IMR-90 (cell line): ENCODE data around the gene NRP2. TPM values are rescaled to one million over a fixed set of nuclear protein-coding genes. Genes with fewer than 3 reads are reported as not detected.

ENCODE experiments used
- ATAC-seq: fragments of 200-7000 bp; cut with Tn5 transposase; 2 replicates; pipeline ENCODE4 v1.9.1; 2020; ENCODE audit warnings: low read depth, mild to moderate bottlenecking, moderate library complexity
- BruUV-seq: library from RNA; stranded (reverse); fragments of 400-500 nt; replicated peaks from 2 replicates; lab custom pipeline; 2021; lab: Mats Ljungman, UMichigan
- CTCF ChIA-PET: fragments of 300-600 bp; formaldehyde crosslinking; extraction: SDS; loops from one replicate; lab custom pipeline; 2021; ENCODE audit warnings: antibody characterized with exemption; lab: Yijun Ruan, JAX
- POLR2A ChIA-PET: fragments of 300-600 bp; sonication (Branson Sonifier 250); formaldehyde crosslinking; loops from one replicate; lab custom pipeline; 2022; ENCODE audit warnings: antibody characterized with exemption; ENCODE audit not compliant: unreplicated experiment; lab: Charles Lee
- DNase-seq: peaks from one replicate; pipeline ENCODE4 v3.0.0; 2013
- H2AFZ ChIP-seq: replicated peaks from 2 replicates; pipeline ENCODE3; 2013; ENCODE audit warnings: low read length, mild to moderate bottlenecking; ENCODE audit not compliant: poor library complexity
- H2AK5ac ChIP-seq: 2 replicates; pipeline ENCODE4 v1.6.1; 2013; ENCODE audit warnings: low read depth, low read length, inconsistent platforms
- H2AK9ac ChIP-seq: replicated peaks from 2 replicates; pipeline ENCODE3; 2013; ENCODE audit warnings: mild to moderate bottlenecking, low read depth, low read length, moderate library complexity; ENCODE audit not compliant: poor library complexity
- H2BK120ac ChIP-seq: 2 replicates; pipeline ENCODE4 v1.6.1; 2013; ENCODE audit warnings: low read depth, low read length, inconsistent platforms
- H2BK15ac ChIP-seq: 3 replicates; pipeline ENCODE4 v1.6.1; 2013; ENCODE audit warnings: low read depth, low read length, inconsistent platforms
- H2BK20ac ChIP-seq: 2 replicates; pipeline ENCODE4 v1.6.1; 2013; ENCODE audit warnings: low read depth, mild to moderate bottlenecking, inconsistent platforms, low read length, moderate library complexity
- H2BK5ac ChIP-seq: 2 replicates; pipeline ENCODE4 v1.6.1; 2013; ENCODE audit warnings: mild to moderate bottlenecking, low read depth, low read length, inconsistent platforms; ENCODE audit not compliant: poor library complexity, severe bottlenecking
- H3K14ac ChIP-seq: replicated peaks from 2 replicates; pipeline ENCODE4 v1.6.1; 2013; ENCODE audit warnings: low read depth, low read length, inconsistent platforms
- H3K18ac ChIP-seq: 2 replicates; pipeline ENCODE4 v1.6.1; 2013; ENCODE audit warnings: low read depth, low read length, control low read depth
- H3K23ac ChIP-seq: 2 replicates; pipeline ENCODE4 v1.6.1; 2013; ENCODE audit warnings: low read depth, low read length, inconsistent platforms
- H3K27ac ChIP-seq: 2 replicates; pipeline ENCODE4 v1.5.1; 2013; ENCODE audit warnings: mild to moderate bottlenecking, control low read depth, low read length; ENCODE audit not compliant: insufficient read depth
- H3K27me3 ChIP-seq: 2 replicates; pipeline ENCODE4 v1.6.1; 2013; ENCODE audit warnings: low read length; ENCODE audit not compliant: control insufficient read depth, insufficient read depth
- H3K36me3 ChIP-seq: 2 replicates; pipeline ENCODE4 v1.6.1; 2013; ENCODE audit warnings: low read length, mixed read lengths; ENCODE audit not compliant: control insufficient read depth, insufficient read depth
- H3K4ac ChIP-seq: 2 replicates; pipeline ENCODE4 v1.6.1; 2013; ENCODE audit warnings: low read depth, low read length, inconsistent platforms
- H3K4me1 ChIP-seq: 2 replicates; pipeline ENCODE4 v1.6.1; 2013; ENCODE audit warnings: low read length, mixed read lengths; ENCODE audit not compliant: control insufficient read depth, insufficient read depth
- H3K4me2 ChIP-seq: 2 replicates; pipeline ENCODE4 v1.6.1; 2013; ENCODE audit warnings: low read depth, mild to moderate bottlenecking, control low read depth, low read length, moderate library complexity
- H3K4me3 ChIP-seq: 2 replicates; pipeline ENCODE4 v1.5.1; 2013; ENCODE audit warnings: low read depth, mild to moderate bottlenecking, control low read depth, low read length, moderate library complexity; ENCODE audit not compliant: insufficient read depth
- H3K56ac ChIP-seq: 2 replicates; pipeline ENCODE4 v1.6.1; 2013; ENCODE audit warnings: low read length, inconsistent platforms; ENCODE audit not compliant: insufficient read depth; ENCODE audit errors: extremely low read depth
- H3K79me1 ChIP-seq, 2 experiments: 2 replicates each; pipeline ENCODE4 v1.6.1; 2013; ENCODE audit warnings: low read length in 2 of 2, inconsistent platforms in 1 of 2, low read depth in 1 of 2
- H3K9ac ChIP-seq: 2 replicates; pipeline ENCODE4 v1.6.1; 2013; ENCODE audit warnings: low read depth, low read length, control low read depth
- H3K9me1 ChIP-seq: 2 replicates; pipeline ENCODE4 v1.6.1; 2013; ENCODE audit warnings: low read length, inconsistent platforms; ENCODE audit not compliant: insufficient read depth
- H3K9me3 ChIP-seq: 2 replicates; pipeline ENCODE4 v1.6.1; 2013; ENCODE audit warnings: low read length; ENCODE audit not compliant: control insufficient read depth, insufficient read depth
- H4K20me1 ChIP-seq: 2 replicates; pipeline ENCODE4 v1.6.1; 2013; ENCODE audit warnings: low read length, inconsistent platforms; ENCODE audit not compliant: insufficient read depth
- H4K5ac ChIP-seq: 2 replicates; pipeline ENCODE4 v1.6.1; 2013; ENCODE audit warnings: mild to moderate bottlenecking, low read depth, low read length, control low read depth
- H4K8ac ChIP-seq, 2 experiments: 2 replicates each; pipeline ENCODE4 v1.6.1; 2013; ENCODE audit warnings: low read depth in 2 of 2, low read length in 2 of 2, control low read depth in 1 of 2, inconsistent platforms in 1 of 2
- H4K91ac ChIP-seq: 2 replicates; pipeline ENCODE4 v1.6.1; 2013; ENCODE audit warnings: low read depth, low read length, inconsistent platforms; ENCODE audit not compliant: insufficient read depth
- BHLHE40 ChIP-seq: fragments of 150-350 bp; IDR thresholded peaks from 2 replicates; pipeline ENCODE4 v1.6.1; 2016; ENCODE audit warnings: mild to moderate bottlenecking, low read depth, low read length
- CEBPB ChIP-seq: IDR thresholded peaks from 2 replicates; pipeline ENCODE4 v1.6.1; 2012; ENCODE audit warnings: low read depth, low read length, improper control_type of control experiment
- CHD1 ChIP-seq: IDR thresholded peaks from 2 replicates; pipeline ENCODE4 v1.6.1; 2012; ENCODE audit warnings: low read depth, low read length, improper control_type of control experiment
- FOS ChIP-seq: fragments of 150-350 bp; IDR thresholded peaks from 2 replicates; pipeline ENCODE4 v1.6.1; 2016; ENCODE audit warnings: low read depth, low read length
- MAFK ChIP-seq: IDR thresholded peaks from 2 replicates; pipeline ENCODE4 v1.6.1; 2012; ENCODE audit warnings: low read depth, low read length, improper control_type of control experiment
- MAZ ChIP-seq: IDR thresholded peaks from 2 replicates; pipeline ENCODE4 v1.6.1; 2012; ENCODE audit warnings: low read depth, mild to moderate bottlenecking, low read length, improper control_type of control experiment, moderate library complexity, borderline replicate concordance
- MXI1 ChIP-seq: IDR thresholded peaks from 2 replicates; pipeline ENCODE4 v1.6.1; 2012; ENCODE audit warnings: low read depth, mild to moderate bottlenecking, low read length, moderate library complexity, borderline replicate concordance
- NFE2L2 ChIP-seq: fragments of 150-350 bp; IDR thresholded peaks from 2 replicates; pipeline ENCODE4 v1.6.1; 2016; ENCODE audit warnings: low read depth, mild to moderate bottlenecking, low read length
- RAD21 ChIP-seq: IDR thresholded peaks from 2 replicates; pipeline ENCODE4 v1.6.1; 2012; ENCODE audit warnings: low read length, improper control_type of control experiment
- RCOR1 ChIP-seq: IDR thresholded peaks from 2 replicates; pipeline ENCODE4 v1.6.1; 2012; ENCODE audit warnings: mild to moderate bottlenecking, low read length, improper control_type of control experiment; ENCODE audit not compliant: insufficient replicate concordance
- SMC3 ChIP-seq: fragments of 150-350 bp; IDR thresholded peaks from 2 replicates; pipeline ENCODE4 v1.6.1; 2016; ENCODE audit warnings: low read depth, mild to moderate bottlenecking, antibody characterized with exemption, low read length, moderate library complexity
- dilution Hi-C: fragments of 300-500 bp; cut with HindIII; formaldehyde crosslinking; loops from one replicate; pipeline ENCODE4 v1.14.3; 2018; ENCODE audit warnings: low sequenced_read_pairs; ENCODE audit not compliant: unreplicated experiment
- in situ Hi-C: fragments of 300-500 bp; cut with MboI; formaldehyde crosslinking; loops from 3 replicates; pipeline ENCODE4 v1.14.3; 2019; ENCODE audit warnings: low sequenced_read_pairs, inconsistent platforms, mixed read lengths
- intact Hi-C: fragments of 100-400 bp; cut with micrococcal nuclease; formaldehyde crosslinking; loops from 2 replicates; pipeline ENCODE4 v1.10.0; 2022
- polyA plus RNA-seq, 3 experiments: library from polyadenylated mRNA; depleted of rRNA; stranded (reverse); fragments of >200 nt; gene quantifications; 2 replicates each; pipeline ENCODE4 v1.2.3, GENCODE V29; 2012; ENCODE audit warnings: low replicate concordance in 1 of 3
- total RNA-seq: library from RNA; depleted of rRNA; stranded (reverse); fragments of >200 nt; gene quantifications from 2 replicates; pipeline ENCODE4 v1.2.3, GENCODE V29; 2012
- TF ChIP-seq, protein P1 (sequence below): fragments of 150-350 bp; IDR thresholded peaks from 2 replicates; pipeline ENCODE4 v1.6.1; 2017; ENCODE audit warnings: mild to moderate bottlenecking, antibody characterized with exemption, low read length, low read depth
- TF ChIP-seq, protein P2 (sequence below): fragments of 150-350 bp; IDR thresholded peaks from 2 replicates; pipeline ENCODE4 v1.6.1; 2016; ENCODE audit warnings: low read depth, mild to moderate bottlenecking, low read length, moderate library complexity, borderline replicate concordance

NRP2 gene
- total and polyA plus RNA-seq, 2 of the 4 experiments (the other 2 are of a cell fraction), result 46.4 to 51.3 TPM

DNA sequence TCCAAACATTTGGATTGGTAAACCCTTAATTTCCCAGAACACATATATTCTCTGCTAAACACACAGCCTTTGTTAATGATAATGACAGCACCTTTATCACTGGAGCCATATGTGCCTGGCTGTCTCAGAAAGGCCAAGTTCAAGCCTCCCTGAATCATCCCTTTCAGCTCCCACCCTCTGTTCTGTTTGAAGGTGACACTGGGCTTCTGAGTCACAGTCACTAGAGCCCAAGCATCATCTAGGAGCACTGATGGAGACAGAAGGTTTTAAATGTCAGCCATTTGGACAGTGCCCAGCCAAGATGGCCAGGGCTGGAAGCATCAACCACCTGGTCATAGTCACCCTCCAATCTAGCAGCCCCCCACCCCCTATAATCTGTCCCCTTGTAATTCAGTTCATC is 80.6 kb downstream of the NRP2 start:
- CTCF ChIA-PET, result no interaction called here
- no peak overlapping the region for H2BK20ac ChIP-seq
- peak; percentile 31 for DNase-seq
- no peak overlapping the region for H3K4ac ChIP-seq
- no peak overlapping the region for H3K27ac ChIP-seq
- H2BK15ac ChIP-seq, result no peak overlapping the region
- no peak overlapping the region for H3K18ac ChIP-seq
- TF ChIP-seq SMC3, result no peak
- TF ChIP-seq MAZ, result no peak
- TF ChIP-seq NFE2L2, result no peak
- TF ChIP-seq BHLHE40, result no peak
- TF ChIP-seq CEBPB, result no peak
- no peak for TF ChIP-seq FOS
- no peak for TF ChIP-seq RAD21
- TF ChIP-seq, protein P1, sequence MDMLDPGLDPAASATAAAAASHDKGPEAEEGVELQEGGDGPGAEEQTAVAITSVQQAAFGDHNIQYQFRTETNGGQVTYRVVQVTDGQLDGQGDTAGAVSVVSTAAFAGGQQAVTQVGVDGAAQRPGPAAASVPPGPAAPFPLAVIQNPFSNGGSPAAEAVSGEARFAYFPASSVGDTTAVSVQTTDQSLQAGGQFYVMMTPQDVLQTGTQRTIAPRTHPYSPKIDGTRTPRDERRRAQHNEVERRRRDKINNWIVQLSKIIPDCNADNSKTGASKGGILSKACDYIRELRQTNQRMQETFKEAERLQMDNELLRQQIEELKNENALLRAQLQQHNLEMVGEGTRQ, result no peak
- TF ChIP-seq CHD1, result no peak
- TF ChIP-seq RCOR1, result no peak
- TF ChIP-seq, protein P2, sequence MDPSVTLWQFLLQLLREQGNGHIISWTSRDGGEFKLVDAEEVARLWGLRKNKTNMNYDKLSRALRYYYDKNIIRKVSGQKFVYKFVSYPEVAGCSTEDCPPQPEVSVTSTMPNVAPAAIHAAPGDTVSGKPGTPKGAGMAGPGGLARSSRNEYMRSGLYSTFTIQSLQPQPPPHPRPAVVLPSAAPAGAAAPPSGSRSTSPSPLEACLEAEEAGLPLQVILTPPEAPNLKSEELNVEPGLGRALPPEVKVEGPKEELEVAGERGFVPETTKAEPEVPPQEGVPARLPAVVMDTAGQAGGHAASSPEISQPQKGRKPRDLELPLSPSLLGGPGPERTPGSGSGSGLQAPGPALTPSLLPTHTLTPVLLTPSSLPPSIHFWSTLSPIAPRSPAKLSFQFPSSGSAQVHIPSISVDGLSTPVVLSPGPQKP, result no peak
- no peak for TF ChIP-seq MAFK
- TF ChIP-seq MXI1, result no peak
- no peak overlapping the region for H3K4me2 ChIP-seq
- no TSS peak for BruUV-seq
- H3K27me3 ChIP-seq, result no peaks in the 10 kb centered on the region
- intact Hi-C loops, result loop anchor here (10.0 kb wide), 1 partner anchor 1498 kb away; no protein-coding TSS in a partner anchor
- peaks cover 16% of the 10 kb centered on the region for H3K9me1 ChIP-seq
- in situ Hi-C loops, result no loop called here
- H3K9me3 ChIP-seq, result no peaks in the 10 kb centered on the region
- H3K9ac ChIP-seq, result no peak overlapping the region
- no peak overlapping the region for H2BK120ac ChIP-seq
- no peak overlapping the region for H4K8ac ChIP-seq
- ATAC-seq, result no peak
- peaks cover 56% of the 10 kb centered on the region for H3K36me3 ChIP-seq
- no peak overlapping the region for H2AK9ac ChIP-seq
- H3K4me3 ChIP-seq, result no peak overlapping the region
- no peak overlapping the region for H2AFZ ChIP-seq
- no peaks in the 10 kb centered on the region; the same call in 1 of the 2 replicates for H4K20me1 ChIP-seq
- H3K23ac ChIP-seq, result no peak overlapping the region
- POLR2A ChIA-PET, result no interaction called here
- H3K4me1 ChIP-seq, result peaks cover 12% of the 10 kb centered on the region
- H3K79me1 ChIP-seq, result 0 out of 4 replicates have a peak, but pooled peaks cover 0 to 3% of the 10 kb centered on the region in 2 experiments
- H2BK5ac ChIP-seq, result no peak overlapping the region
- no peak overlapping the region for H4K5ac ChIP-seq
- H2AK5ac ChIP-seq, result no peak overlapping the region; the same call in 1 of the 2 replicates
- H4K91ac ChIP-seq, result no peak overlapping the region
- dilution Hi-C loops, result no loop called here
- H3K14ac ChIP-seq, result no peak overlapping the region
- no peak overlapping the region for H3K56ac ChIP-seq
